Measurements from ENCODE around the gene ZSCAN18.
A peak's percentile ranks its signal among the peaks of the same experiment; 100 is the strongest.
"Not testable (repeated sequence)": the region's sequence is repeated elsewhere in the genome, so short reads cannot be mapped to it uniquely, and the experiment has no call there.

Gene ZSCAN18, protein sequence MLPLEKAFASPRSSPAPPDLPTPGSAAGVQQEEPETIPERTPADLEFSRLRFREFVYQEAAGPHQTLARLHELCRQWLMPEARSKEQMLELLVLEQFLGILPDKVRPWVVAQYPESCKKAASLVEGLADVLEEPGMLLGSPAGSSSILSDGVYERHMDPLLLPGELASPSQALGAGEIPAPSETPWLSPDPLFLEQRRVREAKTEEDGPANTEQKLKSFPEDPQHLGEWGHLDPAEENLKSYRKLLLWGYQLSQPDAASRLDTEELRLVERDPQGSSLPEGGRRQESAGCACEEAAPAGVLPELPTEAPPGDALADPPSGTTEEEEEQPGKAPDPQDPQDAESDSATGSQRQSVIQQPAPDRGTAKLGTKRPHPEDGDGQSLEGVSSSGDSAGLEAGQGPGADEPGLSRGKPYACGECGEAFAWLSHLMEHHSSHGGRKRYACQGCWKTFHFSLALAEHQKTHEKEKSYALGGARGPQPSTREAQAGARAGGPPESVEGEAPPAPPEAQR

DNA sequence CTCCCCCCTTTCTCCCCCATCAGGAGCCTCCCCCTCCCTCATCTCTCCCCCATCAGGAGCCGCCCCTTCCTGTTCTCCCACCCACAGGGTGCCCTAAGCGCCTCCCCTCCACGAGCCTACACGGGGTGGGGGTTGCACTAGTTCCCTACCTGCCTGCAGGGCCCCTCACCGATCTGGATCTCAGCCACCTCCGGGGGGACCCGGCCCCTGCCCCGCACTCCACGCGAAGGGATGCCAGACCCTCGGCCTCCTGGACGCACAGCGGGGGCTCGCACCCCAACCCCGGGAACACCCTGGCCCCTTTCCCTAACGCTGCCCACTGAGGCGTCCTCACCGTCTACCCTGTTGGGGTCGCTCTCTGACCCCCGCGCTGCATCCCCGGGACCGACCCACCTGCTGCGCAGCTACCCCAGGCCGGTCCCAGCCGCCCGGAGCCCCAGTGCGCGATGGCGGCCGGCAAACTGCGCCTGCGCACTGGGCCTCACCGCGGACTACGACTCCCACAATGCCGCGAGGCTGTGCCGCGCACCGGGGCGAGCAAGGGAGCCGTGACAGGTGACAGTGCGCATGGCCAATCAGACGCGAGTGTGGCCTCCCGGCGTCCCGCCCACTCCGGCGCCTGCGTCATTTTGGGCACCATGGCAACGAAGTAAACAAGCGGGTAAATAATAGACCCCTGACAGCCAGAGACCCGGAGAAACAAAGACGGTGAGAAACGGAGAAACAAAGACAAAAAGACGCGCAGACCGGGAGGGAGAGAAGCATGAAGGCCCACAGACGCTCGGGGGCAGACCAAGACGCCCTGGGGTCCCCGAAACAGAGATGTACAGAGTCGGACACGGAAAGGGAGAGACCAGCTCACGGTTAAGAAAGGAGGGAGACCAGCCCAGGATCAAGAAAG lies at the start of gene ZSCAN18:
Gene ZSCAN18, minus strand, starts transcription at position 451 of the 901 bp plus-strand sequence. CDS start 7,964 bp downstream, outside the sequence.
- peak; percentile 90 for DNase-seq

DNA sequence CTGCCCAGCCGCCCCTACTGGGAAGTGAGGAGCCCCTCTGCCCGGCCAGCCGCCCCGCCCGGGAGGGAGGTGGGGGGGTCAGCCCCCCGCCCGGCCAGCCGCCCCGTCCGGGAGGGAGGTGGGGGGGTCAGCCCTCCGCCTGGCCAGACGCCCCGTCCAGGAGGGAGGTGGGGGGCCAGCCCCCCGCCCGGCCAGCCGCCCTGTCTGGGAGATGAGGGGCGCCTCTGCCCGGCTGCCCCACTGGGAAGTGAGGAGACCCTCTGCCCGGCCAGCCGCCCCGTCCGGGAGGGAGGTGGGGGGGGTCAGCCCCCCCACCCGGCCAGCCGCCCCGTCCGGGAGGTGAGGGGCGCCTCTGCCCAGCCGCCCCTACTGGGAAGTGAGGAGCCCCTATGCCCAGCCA lies 49.4 kb upstream of the ZSCAN18 start:
- DNase-seq = not testable (repeated sequence)

DNA sequence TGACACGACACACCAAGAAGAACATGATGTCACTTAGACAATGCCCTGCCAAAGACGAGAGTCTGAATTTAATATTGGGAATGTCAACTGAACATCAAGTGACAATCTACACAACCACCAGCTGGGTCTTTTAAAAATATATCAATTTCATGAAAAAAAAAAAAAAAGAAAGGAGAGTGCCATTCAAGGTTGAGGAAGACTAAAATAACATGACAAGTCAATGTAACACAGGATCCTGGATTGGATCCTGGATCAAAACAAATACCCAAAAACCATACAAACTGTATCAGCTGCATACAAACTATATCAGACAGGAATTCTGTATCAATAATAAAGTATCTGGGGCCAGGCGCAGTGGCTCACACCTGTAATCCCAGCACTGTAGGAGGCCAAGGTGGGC lies 47.8 kb upstream of the ZSCAN18 start:
- DNase-seq = no peak

DNA sequence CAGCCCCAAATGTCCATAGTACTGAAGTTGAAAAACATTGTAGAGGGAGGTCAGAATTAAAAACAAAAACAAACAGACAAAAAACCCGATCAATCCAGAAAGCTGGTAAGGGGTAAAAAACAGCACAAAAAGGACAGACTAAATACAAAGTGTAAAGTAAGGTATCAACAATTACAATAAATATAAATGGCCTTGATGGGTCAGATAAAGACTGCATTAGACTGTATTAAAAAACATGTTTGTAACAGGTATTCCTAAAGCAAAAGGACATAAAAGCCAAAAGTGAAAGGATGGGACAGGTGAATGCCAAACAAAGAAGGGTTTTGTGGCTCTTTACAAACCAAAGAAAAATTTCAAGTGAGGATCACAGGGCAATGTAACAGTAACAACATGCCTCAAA lies 36.2 kb upstream of the ZSCAN18 start:
- DNase-seq = no peak

DNA sequence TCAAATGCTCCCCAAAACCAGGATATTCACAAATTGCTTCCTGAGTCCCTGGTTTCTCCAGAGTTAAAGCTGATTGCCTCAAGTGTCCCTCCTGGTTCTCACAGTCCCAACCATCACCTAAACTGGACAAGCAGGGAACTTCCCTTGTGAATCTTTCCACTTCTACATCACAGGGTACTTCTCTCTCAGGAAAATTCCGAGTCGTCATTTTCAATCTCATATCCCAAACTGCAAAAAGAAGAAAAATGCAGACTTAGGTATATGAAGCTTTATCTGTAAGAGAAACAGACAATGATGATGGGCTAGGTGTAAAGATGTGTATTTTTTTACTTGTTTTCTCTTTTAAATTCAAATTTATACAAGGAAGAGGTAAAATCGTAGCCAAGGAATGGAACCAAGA lies 31.3 kb upstream of the ZSCAN18 start:
- DNase-seq = no peak

DNA sequence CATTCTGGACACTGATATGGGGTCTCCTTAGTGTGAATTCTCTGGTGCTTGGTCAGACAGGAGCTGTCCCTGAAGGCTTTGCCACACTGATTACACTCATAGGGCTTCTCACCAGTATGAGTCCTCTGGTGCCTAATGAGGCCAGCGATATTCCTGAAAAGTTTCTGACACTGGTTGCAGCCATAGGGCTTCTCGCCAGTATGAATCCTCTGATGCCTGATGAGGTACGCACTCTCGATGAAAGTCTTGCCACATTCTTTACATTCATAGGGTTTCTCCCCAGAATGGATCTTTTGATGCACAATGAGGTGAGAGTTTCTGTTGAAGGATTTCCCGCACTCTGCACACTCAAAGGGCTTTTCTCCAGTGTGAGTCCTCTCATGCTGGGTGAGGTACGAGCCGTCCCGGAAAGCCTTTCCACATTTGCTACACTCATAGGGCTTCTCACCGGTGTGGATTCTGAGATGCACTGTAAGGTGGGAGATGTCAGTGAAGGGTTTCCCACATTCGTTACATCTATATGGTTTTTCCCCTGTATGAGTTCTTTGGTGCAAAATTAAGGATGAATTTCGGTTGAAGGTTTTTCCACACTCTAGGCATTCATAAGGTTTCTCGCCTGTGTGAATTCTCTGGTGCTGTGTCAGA lies 30.1 kb upstream of the ZSCAN18 start:
- DNase-seq = no peak

DNA sequence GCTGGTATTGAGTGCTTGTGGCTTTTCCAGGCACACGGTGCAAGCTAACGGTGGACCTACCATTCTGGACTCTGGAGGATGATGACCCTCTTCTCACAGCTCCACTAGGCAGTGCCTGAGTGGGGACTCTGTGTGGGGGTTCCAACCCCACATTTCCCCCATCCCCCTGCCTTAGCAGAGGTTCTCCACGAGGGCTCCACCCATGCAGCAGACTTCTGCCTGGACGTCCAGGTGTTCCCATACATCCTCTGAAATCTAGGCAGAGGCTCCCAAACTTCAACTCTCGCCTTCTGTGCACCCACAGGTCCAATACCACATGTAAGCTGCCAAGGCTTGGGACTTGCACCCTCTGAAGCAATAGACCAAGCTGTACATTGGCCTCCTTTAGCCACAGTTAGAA lies 25.3 kb upstream of the ZSCAN18 start:
- DNase-seq = no peak

DNA sequence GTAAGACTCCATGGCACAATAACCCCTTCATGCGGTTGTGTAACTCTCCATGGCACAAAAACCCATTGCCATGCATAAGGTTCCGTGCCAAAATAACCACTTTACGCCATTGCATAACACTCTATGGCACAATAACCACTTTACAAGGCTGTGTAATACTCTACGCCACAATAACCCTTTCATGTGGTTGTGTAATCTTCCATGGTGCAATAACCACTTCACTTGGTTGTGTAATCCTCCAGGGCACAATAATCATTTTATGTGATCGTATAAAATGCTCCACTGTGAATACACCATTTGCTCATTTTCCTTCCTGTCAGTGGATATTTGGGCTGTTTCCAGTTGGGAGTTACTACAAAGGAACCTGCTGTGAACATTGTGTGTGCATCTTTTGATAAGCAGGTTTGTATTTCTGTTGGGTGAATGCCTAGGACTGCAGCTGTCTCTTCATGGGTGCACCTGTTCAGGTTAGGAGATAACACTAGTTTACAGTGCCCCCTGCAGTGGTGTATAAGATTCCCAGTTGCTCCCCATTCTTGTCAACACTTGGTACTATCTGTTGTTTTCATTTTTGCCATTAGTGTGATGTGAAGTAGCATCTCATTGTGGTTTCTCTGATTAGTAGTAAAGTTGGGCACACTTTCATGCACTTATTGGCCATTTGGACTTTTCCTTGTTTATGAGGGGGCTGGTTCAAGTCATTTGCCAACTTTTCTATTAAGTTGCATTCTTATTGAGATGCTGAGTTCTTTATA lies 21.1 kb upstream of the ZSCAN18 start:
- DNase-seq = no peak

DNA sequence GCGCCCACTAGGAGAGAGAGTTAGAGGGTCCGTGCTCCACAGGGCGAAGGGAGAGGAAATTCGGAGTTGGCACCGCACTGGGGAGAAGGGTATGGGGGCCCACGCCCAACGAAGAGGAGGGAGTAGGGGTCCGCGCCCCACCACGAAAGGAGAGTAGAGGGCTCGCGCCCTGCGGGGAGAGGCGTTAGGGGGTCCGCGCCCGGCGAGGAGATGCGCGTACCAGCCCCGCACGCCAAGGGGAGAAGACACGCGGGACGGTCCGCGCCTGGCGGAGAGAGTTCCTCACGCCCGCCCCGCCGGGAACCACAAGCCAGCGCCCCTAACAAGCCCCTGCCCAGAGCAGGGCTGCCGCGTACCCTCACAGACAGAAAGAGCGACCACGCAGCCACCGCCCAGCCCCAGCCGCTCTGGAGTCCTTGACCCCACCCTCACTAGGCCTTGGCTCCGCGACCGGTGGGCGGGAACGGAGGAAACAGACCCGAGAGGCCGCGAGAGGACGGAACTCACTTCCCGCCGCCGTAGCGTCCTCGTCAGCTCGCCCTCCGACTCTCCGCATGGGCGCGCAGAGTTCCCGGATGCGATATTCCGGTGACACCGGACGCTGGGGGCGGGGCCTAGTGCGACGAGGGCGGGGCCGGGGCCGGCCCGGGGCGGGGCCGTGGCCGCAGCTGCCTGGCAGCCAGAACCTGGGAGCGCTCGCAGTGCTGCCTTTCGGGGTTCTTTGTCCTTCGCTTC lies 20.0 kb upstream of the ZSCAN18 start:
- DNase-seq = no peak

DNA sequence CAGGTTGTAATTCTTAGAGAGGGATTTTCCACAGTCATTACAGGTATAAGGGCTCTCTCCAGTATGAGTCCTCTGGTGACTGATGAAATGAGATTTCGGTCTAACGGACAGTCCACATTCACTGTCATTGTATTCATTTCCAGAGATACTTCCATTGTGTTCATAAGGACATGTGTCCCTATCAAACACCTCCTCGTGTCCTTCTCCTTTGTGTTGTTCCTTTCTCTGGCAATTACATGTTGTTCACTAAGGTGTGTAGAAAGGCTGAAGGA lies 10.5 kb upstream of the ZSCAN18 start:
- no peak for DNase-seq

DNA sequence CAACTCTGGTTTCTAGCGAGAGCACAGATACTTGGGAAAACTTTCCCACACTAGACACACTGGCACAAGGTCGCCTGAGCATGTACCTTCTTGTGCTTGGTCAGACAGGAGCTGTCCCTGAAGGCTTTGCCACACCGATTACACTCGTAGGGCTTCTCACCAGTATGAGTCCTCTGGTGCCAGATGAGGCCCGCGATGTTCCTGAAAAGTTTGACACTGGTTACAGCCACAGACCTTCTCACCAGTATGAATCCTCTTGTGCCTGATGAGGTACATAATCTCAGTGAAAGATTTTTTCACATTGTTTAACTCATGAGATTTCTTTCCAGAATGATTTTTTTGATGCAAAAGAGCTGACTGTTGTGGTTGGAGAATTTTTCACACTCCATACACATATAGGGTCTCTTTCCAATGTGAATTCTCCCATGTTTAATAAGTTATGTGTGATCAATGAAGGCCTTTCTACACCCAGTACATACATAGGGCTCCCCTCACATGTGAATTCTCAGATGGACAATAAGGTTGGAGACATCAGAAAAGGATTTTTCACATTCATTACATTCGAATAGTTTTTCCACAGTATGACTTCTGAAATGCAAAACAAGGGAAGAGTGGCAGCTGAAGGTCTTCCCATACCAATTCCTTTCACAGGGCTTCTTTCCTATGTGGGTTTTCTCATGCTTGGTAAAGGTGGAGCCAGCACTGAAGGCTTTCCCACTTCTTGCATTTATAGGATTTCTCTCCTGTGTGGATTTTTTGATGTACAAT lies 9.9 kb upstream of the ZSCAN18 start:
- DNase-seq = no peak

DNA sequence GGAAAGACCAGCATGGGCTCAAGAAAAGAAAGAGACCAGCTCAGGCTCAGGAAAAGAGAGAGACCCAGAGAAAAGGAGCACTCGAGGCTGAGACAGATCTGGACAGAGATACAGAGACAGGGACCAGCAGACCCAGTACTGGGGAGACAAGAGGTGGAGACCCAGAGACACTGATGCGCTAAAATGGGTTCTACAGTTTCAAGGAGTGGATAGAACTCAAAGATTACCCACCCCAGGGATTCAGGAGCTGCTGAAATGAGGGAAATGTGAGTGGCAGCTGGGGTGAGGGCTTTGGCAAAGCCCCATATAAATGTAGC lies 609 bp upstream of the ZSCAN18 start:
- DNase-seq = no peak

DNA sequence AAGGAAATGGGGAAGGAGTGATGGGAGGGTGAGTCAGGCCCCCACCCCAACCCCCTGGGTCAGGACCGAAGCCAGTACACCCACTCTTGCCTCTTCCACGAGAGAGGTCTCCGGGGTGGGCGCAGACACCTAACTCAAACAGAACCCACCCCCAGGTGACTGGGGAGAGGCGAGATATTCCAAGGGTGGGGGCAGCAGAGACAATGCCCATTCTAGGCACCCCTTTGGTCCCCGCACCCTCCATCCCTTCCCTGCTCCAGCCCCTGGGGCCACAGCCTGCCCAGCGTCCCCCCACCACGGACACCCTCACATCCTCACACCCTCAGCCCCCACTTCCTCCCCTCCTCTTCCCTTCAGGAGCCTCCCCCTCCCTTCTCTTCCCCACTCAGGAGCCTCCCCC lies 682 bp downstream of the ZSCAN18 start:
- no peak for DNase-seq

DNA sequence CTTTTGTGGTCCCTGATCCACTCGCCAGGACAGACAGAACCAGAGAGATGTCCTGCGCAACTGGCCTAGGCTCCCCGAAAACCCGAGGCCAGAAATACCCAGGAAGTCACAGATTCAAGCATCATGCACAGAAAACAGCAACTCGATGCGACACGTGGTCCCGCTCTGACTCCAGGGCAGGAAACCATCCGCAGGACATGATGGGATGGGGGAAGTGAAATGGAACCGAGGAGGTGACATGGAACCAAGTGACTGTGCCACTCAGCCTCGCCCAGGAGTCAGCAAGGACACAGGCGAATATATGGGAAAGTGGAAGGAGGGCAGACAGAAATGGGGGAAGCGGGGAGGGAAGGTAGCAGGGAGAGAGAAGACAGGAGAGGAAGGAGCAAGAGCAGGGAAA lies 1.1 kb downstream of the ZSCAN18 start:
- no peak for DNase-seq

DNA sequence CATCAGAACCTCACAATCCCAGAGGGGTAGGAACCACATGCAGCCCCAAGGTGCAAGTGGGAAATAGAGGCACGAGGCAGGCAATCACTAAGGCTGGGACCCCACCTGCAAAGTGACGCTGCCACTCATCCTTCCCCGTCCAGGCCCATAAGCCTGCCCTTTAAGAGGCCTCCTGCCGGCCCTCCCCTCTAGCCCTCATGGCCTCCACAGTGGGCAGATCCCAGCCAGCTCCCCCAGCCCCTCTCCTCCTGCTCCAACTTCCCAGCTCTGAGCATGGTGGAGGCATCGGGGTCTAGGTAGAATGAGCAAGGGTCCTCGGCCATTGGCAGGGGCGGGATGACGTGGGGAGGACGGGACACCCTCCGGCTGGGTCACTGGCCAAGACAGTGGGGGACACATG lies 2.7 kb downstream of the ZSCAN18 start:
- no peak for DNase-seq

DNA sequence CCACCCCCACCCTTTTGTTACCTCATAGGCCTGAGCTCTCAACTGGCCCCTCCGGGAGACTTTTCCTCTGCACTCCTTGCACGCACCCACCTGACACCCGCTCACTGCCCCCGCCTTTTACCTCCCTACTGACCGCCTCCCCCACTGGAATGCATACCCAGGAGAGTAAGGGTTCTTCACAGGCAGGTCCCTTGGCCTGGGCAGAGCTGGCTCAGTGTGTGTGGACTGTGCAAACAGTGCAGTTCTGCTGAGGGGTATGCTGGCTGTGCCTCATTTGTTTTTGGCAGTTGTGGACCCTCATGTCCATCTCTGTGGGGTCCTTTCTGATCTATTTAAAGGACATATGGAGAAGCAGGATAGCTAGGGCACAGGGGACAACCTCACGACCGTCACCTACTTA lies 5.0 kb downstream of the ZSCAN18 start:
- no peak for DNase-seq

DNA sequence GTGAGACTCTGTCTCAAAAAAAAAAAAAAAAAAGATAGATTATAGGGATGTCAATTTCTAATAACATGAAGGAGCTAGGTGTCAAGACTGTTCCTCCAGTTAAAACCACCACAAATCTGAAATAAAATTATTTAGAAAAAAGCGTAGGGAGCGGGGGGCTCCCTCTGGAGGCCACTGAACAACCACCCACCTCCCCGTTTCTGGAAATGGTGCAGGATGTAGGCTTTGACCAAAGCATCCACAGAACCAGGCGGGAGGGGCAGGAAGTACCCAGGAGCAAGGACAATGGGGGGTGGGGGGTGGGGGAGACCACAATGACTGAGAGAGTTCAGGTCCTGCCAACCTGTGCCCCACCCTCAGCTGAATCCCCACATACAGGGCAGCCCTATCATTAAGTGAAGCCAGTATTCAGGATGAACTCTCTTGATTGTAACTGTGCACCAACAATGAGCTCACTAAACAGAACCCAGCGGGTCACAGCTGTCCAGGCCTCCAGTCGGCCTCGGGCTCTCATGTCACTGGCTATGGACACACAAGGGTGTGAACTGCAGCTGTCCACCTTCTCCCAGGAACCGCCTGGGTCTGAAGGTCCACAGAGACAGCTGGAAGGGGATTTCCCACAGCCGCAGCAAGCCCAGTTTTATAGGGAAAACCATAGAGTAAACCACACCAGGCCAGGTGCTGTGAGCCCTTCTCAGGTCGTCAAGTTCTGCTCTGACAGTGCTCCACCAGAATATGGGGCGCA lies 6.6 kb downstream of the ZSCAN18 start:
- DNase-seq = no peak

DNA sequence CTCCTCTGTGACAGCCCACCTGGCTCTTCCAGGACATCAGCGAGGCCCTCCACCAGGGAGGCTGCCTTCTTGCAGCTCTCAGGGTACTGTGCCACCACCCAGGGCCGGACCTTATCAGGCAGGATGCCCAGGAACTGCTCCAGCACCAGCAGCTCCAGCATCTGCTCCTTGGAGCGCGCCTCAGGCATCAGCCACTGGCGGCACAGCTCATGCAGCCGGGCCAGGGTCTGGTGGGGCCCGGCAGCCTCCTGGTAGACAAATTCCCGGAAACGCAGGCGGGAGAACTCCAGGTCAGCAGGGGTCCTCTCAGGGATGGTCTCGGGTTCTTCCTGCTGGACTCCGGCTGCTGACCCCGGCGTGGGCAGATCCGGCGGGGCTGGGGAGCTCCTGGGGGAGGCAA lies 8.2 kb downstream of the ZSCAN18 start:
- DNase-seq = no peak

DNA sequence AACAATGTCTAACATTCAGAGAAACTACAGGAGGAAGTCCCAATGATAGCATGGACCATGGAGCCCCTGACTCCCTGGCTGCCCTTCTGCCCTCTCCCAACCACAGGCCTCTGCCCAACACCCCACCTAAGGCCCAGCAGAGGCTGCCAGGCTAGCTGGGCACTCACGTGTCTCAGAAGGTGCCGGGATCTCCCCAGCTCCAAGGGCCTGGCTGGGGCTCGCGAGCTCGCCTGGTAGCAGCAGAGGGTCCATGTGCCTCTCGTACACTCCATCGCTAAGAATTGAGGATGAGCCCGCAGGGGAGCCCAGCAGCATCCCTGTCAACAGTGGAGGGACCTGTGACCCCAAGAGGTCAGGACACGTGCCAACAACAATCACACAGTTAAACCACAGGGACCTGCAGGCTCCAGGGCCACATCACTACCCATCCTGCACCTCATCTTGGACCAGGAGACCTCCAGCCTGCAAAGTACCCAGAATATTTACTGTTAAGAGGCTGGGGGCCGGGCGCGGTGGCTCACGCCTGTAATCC lies 9.4 kb downstream of the ZSCAN18 start:
- DNase-seq = no peak
